ENCODE results near the gene NGRN.

NGRN gene

DNA sequence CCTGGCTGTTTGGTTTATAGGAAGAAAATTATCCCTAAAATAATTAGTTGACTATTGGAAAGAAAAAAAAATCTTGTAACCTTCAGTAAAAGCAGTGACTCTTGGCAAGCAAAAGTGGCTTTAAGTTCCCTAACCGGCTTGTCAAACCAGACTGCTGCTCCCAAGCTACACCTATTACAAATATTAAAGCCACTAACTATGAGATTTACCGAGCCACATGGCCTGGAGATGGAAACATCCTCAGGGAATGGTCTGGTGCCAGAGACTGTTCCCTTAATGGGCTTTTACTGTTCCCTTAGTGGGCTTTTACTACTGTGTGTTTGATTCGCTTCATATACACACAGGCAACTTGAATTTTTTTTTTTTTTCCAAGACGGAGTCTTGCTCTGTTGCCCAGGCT, 50.7 kb downstream of the NGRN start:
- TF ChIP-seq GABPA (IDR thresholded peaks at IDR 0.05; ENCODE audit: low read depth) (no peak), POLR2AphosphoS5 (IDR thresholded peaks at IDR 0.05; ENCODE audit: low read depth) (no peak), CTCF (IDR thresholded peaks at IDR 0.05; ENCODE audit: insufficient read depth, low read length) (no peak), SPI1 (IDR thresholded peaks at IDR 0.05; ENCODE audit: borderline replicate concordance, low read depth) (no peak)
- TF ChIP-seq, protein P1, sequence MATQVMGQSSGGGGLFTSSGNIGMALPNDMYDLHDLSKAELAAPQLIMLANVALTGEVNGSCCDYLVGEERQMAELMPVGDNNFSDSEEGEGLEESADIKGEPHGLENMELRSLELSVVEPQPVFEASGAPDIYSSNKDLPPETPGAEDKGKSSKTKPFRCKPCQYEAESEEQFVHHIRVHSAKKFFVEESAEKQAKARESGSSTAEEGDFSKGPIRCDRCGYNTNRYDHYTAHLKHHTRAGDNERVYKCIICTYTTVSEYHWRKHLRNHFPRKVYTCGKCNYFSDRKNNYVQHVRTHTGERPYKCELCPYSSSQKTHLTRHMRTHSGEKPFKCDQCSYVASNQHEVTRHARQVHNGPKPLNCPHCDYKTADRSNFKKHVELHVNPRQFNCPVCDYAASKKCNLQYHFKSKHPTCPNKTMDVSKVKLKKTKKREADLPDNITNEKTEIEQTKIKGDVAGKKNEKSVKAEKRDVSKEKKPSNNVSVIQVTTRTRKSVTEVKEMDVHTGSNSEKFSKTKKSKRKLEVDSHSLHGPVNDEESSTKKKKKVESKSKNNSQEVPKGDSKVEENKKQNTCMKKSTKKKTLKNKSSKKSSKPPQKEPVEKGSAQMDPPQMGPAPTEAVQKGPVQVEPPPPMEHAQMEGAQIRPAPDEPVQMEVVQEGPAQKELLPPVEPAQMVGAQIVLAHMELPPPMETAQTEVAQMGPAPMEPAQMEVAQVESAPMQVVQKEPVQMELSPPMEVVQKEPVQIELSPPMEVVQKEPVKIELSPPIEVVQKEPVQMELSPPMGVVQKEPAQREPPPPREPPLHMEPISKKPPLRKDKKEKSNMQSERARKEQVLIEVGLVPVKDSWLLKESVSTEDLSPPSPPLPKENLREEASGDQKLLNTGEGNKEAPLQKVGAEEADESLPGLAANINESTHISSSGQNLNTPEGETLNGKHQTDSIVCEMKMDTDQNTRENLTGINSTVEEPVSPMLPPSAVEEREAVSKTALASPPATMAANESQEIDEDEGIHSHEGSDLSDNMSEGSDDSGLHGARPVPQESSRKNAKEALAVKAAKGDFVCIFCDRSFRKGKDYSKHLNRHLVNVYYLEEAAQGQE (IDR thresholded peaks at IDR 0.05; ENCODE audit: insufficient replicate concordance, low read depth) = no peak
- H3K27ac ChIP-seq (replicated peaks) = no peak overlapping the region

GRCh38 chr15:90318591-90318990, 53.1 kb downstream of the NGRN start:
- no peak overlapping the region for H3K4me3 ChIP-seq (replicated peaks; ENCODE audit: insufficient read depth, low read length)
- no peak for DNase-seq (ENCODE audit: low read depth in 1 of 2, low spot score in 1 of 2)

More for the DNA sequence above, 50.7 kb downstream of the NGRN start:
- no peak for DNase-seq (ENCODE audit: low read depth in 1 of 2, low spot score in 1 of 2)
- no peak overlapping the region for H3K4me3 ChIP-seq (replicated peaks; ENCODE audit: insufficient read depth, low read length)
- no peaks in the 10 kb centered on the region for H3K27me3 ChIP-seq (ENCODE audit: insufficient read depth, poor library complexity, severe bottlenecking)

GRCh38 chr15:90320062-90320884, 54.8 kb downstream of the NGRN start:
- no peak overlapping the region for H3K4me3 ChIP-seq (replicated peaks; ENCODE audit: insufficient read depth, low read length)

More at GRCh38 chr15:90318591-90318990, 53.1 kb downstream of the NGRN start:
- H3K27ac ChIP-seq (replicated peaks) = no peak overlapping the region
- H3K27me3 ChIP-seq (ENCODE audit: insufficient read depth, poor library complexity, severe bottlenecking) = no peaks in the 10 kb centered on the region
- TF ChIP-seq, protein P1 (IDR thresholded peaks at IDR 0.05; ENCODE audit: insufficient replicate concordance, low read depth) = no peak
- no peak for TF ChIP-seq POLR2AphosphoS5 (IDR thresholded peaks at IDR 0.05; ENCODE audit: low read depth)

GRCh38 chr15:90320885-90321278, 55.4 kb downstream of the NGRN start:
- DNase-seq (ENCODE audit: low read depth in 1 of 2, low spot score in 1 of 2) = no peak
- H3K27me3 ChIP-seq (ENCODE audit: insufficient read depth, poor library complexity, severe bottlenecking) = no peaks in the 10 kb centered on the region
- no peak overlapping the region for H3K27ac ChIP-seq (replicated peaks)
- H3K4me3 ChIP-seq (replicated peaks; ENCODE audit: insufficient read depth, low read length) = no peak overlapping the region
- TF ChIP-seq CTCF (IDR thresholded peaks at IDR 0.05; ENCODE audit: insufficient read depth, low read length) (no peak), SPI1 (IDR thresholded peaks at IDR 0.05; ENCODE audit: borderline replicate concordance, low read depth) (no peak), POLR2AphosphoS5 (IDR thresholded peaks at IDR 0.05; ENCODE audit: low read depth) (no peak), GABPA (IDR thresholded peaks at IDR 0.05; ENCODE audit: low read depth) (no peak)
- TF ChIP-seq, protein P1 (IDR thresholded peaks at IDR 0.05; ENCODE audit: insufficient replicate concordance, low read depth) = no peak

More at GRCh38 chr15:90320062-90320884, 54.8 kb downstream of the NGRN start:
- TF ChIP-seq CTCF (IDR thresholded peaks at IDR 0.05; ENCODE audit: insufficient read depth, low read length) (peak; percentile 96), GABPA (IDR thresholded peaks at IDR 0.05; ENCODE audit: low read depth) (no peak)
- DNase-seq (ENCODE audit: low read depth in 1 of 2, low spot score in 1 of 2) = peak; percentile 64 to 79
- no peak overlapping the region for H3K27ac ChIP-seq (replicated peaks)
- H3K27me3 ChIP-seq (ENCODE audit: insufficient read depth, poor library complexity, severe bottlenecking) = no peaks in the 10 kb centered on the region

Measured in HL-60 (cell line).